SU-DHL-6 (cell line): ENCODE data around the gene AMFR.

Experiments
- H2AFZ ChIP-seq: fragments of 200-600 bp; sonication (generic); 2 replicates; pipeline ENCODE4 v1.6.1; 2014; ENCODE audit warnings: low read depth, mild to moderate bottlenecking, moderate library complexity, mixed read lengths, antibody characterized with exemption, low read length; ENCODE audit not compliant: severe bottlenecking
- H3F3A ChIP-seq: fragments of 200-600 bp; shearing (Covaris generic); 2 replicates; pipeline ENCODE4 v1.6.0; 2016; ENCODE audit warnings: antibody characterized with exemption, mild to moderate bottlenecking; ENCODE audit not compliant: insufficient read depth
- H3K27ac ChIP-seq: fragments of 200-600 bp; sonication (generic); 2 replicates; pipeline ENCODE4 v1.5.1; 2016; ENCODE audit warnings: low read depth, mild to moderate bottlenecking, low read length, moderate library complexity, mixed read lengths
- H3K27me3 ChIP-seq: fragments of 200-600 bp; sonication (generic), shearing (Covaris generic); 2 replicates; pipeline ENCODE4 v1.6.0; 2014; ENCODE audit warnings: mild to moderate bottlenecking, low read length
- H3K36me3 ChIP-seq: fragments of 200-600 bp; sonication (generic); 2 replicates; pipeline ENCODE4 v1.6.1; 2014; ENCODE audit warnings: mild to moderate bottlenecking, low read length, mixed read lengths
- H3K4me2 ChIP-seq: fragments of 300-600, 200-600 bp; shearing (Covaris generic), sonication (generic); 2 replicates; pipeline ENCODE4 v1.6.0; 2014; ENCODE audit warnings: low read length, low read depth, mild to moderate bottlenecking; ENCODE audit not compliant: poor library complexity, severe bottlenecking
- H3K4me3 ChIP-seq: fragments of 200-600 bp; sonication (generic); 2 replicates; pipeline ENCODE4 v1.5.1; 2014; ENCODE audit warnings: antibody characterized with exemption, low read length, mild to moderate bottlenecking, mixed read lengths; ENCODE audit not compliant: insufficient read depth, poor library complexity, severe bottlenecking
- H3K79me2 ChIP-seq: fragments of 200-600 bp; sonication (generic); 2 replicates; pipeline ENCODE4 v1.6.1; 2014; ENCODE audit warnings: mild to moderate bottlenecking, low read length, moderate library complexity; ENCODE audit not compliant: insufficient read depth
- H3K9ac ChIP-seq: fragments of 200-600 bp; sonication (generic); 2 replicates; pipeline ENCODE4 v1.7.0; 2014; ENCODE audit warnings: mild to moderate bottlenecking, low read length
- H3K9me2 ChIP-seq: fragments of 200-600 bp; sonication (generic); replicated peaks from 2 replicates; pipeline ENCODE4 v1.6.1; 2014; ENCODE audit warnings: low read length; ENCODE audit not compliant: insufficient read depth
- H3K9me3 ChIP-seq: fragments of 200-600 bp; sonication (generic); 2 replicates; pipeline ENCODE4 v1.6.1; 2014; ENCODE audit warnings: low read length, mixed read lengths; ENCODE audit not compliant: insufficient read depth
- H4K20me1 ChIP-seq: fragments of 200-600 bp; sonication (generic); 2 replicates; pipeline ENCODE4 v1.6.1; 2014; ENCODE audit warnings: low read depth, mild to moderate bottlenecking, antibody characterized with exemption, low read length, moderate library complexity, mixed read lengths
- EZH2phosphoT487 ChIP-seq: fragments of 200-600 bp; sonication (generic), shearing (Covaris generic); conservative IDR thresholded peaks from 2 replicates; pipeline ENCODE4 v1.6.1; 2018; ENCODE audit warnings: mild to moderate bottlenecking, antibody characterized with exemption, low read length, moderate library complexity, mixed read lengths
- TF ChIP-seq, protein P1 (sequence below): fragments of 200-600 bp; sonication (generic); IDR thresholded peaks from one replicate; pipeline ENCODE4 v1.5.1; 2017; ENCODE audit warnings: antibody characterized with exemption, mild to moderate bottlenecking, low read length, moderate library complexity; ENCODE audit not compliant: insufficient read depth, poor library complexity, severe bottlenecking

The AMFR gene

DNA sequence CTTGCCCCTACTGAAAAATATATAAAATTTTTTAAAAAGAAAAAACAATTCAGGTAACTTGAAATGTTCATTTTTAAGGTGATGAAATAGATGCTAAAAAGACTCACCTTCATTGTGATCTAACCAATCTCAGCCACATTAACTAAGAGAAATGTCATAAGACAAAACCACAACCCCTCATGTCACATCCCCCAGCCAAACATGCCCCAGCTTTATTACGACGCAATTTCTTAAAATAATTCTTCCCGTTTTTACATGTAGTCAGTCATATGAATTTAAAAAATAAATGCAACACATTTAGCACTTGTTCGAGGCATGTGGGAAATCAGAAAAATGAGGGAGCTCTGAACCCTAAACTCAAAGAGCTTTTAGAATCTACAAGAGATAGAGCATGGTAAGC is 9.5 kb downstream of the AMFR start:
- Histone ChIP-seq H3K4me2 (peak overlapping the region; percentile 61), H3F3A (peaks cover 25% of the 10 kb centered on the region), H4K20me1 (no peaks in the 10 kb centered on the region), H3K9ac (peak overlapping the region; percentile 24; the same call in 1 of the 2 replicates), H3K9me3 (no peaks in the 10 kb centered on the region), H3K36me3 (0 out of 2 replicates have a peak, but pooled peaks cover 12% of the 10 kb centered on the region), H3K4me3 (peak overlapping the region; percentile 29), H3K27me3 (no peaks in the 10 kb centered on the region), H2AFZ (no peak overlapping the region), H3K27ac (peak overlapping the region; percentile 66), H3K9me2 (no peaks in the 10 kb centered on the region), H3K79me2 (peaks cover 74% of the 10 kb centered on the region)
- no peak for TF ChIP-seq EZH2phosphoT487
- TF ChIP-seq, protein P1, sequence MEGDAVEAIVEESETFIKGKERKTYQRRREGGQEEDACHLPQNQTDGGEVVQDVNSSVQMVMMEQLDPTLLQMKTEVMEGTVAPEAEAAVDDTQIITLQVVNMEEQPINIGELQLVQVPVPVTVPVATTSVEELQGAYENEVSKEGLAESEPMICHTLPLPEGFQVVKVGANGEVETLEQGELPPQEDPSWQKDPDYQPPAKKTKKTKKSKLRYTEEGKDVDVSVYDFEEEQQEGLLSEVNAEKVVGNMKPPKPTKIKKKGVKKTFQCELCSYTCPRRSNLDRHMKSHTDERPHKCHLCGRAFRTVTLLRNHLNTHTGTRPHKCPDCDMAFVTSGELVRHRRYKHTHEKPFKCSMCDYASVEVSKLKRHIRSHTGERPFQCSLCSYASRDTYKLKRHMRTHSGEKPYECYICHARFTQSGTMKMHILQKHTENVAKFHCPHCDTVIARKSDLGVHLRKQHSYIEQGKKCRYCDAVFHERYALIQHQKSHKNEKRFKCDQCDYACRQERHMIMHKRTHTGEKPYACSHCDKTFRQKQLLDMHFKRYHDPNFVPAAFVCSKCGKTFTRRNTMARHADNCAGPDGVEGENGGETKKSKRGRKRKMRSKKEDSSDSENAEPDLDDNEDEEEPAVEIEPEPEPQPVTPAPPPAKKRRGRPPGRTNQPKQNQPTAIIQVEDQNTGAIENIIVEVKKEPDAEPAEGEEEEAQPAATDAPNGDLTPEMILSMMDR: no peak

DNA sequence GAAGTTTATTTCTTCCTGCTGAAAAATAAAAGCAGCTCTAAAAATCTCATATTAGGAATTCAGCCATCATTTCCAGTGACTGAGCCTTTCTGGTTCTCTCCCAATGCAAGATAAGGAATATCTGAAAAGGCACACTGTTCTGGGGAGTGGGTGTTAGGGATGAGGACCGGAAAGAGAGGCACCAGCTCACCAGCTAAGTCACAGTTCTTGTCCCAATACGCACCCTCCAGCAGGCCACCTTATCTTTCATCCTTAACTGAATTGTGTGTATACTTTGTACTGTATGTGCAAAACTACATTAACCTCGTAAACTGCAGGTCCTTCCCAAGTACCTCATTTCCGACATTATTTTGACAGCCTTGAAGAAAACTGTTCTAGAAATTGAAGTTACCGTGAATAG is 11.0 kb downstream of the AMFR start:
- Histone ChIP-seq H3K4me2 (no peak overlapping the region), H3F3A (peaks cover 12% of the 10 kb centered on the region; the same call in 1 of the 2 replicates), H2AFZ (no peak overlapping the region), H4K20me1 (no peaks in the 10 kb centered on the region), H3K9me2 (no peaks in the 10 kb centered on the region), H3K9me3 (no peaks in the 10 kb centered on the region), H3K27ac (no peak overlapping the region), H3K4me3 (no peak overlapping the region), H3K79me2 (peaks cover 59% of the 10 kb centered on the region), H3K9ac (no peak overlapping the region), H3K27me3 (no peaks in the 10 kb centered on the region), H3K36me3 (peaks cover 17% of the 10 kb centered on the region; the same call in 1 of the 2 replicates)
- TF ChIP-seq, protein P1: no peak
- TF ChIP-seq EZH2phosphoT487: no peak

DNA sequence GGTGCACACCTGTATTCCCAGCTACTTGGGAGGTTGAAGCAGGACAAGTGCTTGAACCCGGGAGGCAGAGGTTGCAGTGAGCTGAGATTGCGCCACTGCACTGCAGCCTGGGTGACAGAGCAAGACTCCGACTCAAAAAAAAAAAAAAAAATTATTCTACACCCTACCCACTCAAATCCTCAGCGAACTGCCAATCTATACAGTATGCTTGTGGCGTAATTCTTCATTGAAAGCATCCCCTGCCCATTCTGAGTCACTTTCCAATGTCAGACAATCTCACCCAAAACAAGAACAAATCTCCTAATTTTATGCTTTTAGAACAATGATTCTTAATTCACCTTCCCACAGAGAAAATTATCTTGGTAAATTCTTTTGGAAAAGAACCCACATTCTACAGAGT is 12.0 kb downstream of the AMFR start:
- H3F3A ChIP-seq: peaks cover 12% of the 10 kb centered on the region; the same call in 1 of the 2 replicates
- no peaks in the 10 kb centered on the region for H3K9me2 ChIP-seq
- H3K9me3 ChIP-seq: no peaks in the 10 kb centered on the region
- TF ChIP-seq, protein P1: no peak
- no peak for TF ChIP-seq EZH2phosphoT487
- no peaks in the 10 kb centered on the region for H3K27me3 ChIP-seq
- H2AFZ ChIP-seq: no peak overlapping the region
- H3K79me2 ChIP-seq: peaks cover 50% of the 10 kb centered on the region
- H3K27ac ChIP-seq: no peak overlapping the region
- no peak overlapping the region for H3K4me2 ChIP-seq
- H4K20me1 ChIP-seq: no peaks in the 10 kb centered on the region
- H3K36me3 ChIP-seq: peaks cover 18% of the 10 kb centered on the region; the same call in 1 of the 2 replicates
- H3K4me3 ChIP-seq: no peak overlapping the region
- H3K9ac ChIP-seq: no peak overlapping the region
